NCI-H146 (cell line): ENCODE measurements around the gene MCTP2.
A peak's percentile ranks its signal among the peaks of the same experiment; 100 is the strongest.

Source experiments
- DNase-seq: peaks from one replicate; lab custom pipeline; 2025; lab: John Stamatoyannopoulos, UW

The MCTP2 gene

DNA sequence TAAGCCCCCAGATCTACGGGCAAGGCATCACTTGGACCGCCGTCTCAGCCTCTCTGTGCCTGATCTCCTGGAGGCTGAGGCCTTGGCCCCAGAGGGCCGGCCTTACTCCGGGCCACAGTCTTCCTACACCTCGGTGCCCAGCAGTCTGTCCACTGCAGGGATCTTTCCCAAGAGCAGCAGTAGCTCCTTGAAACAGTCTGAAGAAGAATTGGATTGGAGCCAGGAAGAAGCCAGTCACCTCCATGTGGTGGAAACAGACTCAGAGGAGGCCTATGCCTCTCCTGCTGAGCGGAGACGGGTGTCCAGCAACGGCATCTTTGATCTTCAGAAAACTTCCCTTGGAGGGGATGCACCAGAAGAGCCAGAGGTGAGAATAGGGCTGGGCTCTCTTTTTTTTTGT, 67.0 kb downstream of the MCTP2 start:
- DNase-seq: no peak

- DNase-seq: no peak
Measured at GRCh38 chr15:94300612-94301011, 69.3 kb downstream of the MCTP2 start.

DNA sequence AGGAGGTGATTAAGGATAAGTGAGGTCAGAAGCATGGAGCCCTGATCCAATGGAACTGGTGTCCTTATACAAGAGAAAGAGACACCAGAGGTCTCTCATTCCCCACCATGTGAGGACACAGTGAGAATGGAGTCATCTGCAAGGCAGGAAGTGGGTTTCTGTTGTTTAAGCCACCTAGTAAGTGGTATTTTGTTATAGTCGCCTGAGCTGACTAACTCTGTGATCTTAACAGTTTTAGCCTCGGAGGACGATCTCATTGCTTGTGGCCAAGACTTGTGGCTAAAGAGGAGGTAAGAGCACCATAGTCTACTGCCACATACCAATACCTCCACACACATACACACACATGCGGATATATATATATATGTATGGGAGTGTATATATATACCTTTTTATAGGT, 73.8 kb downstream of the MCTP2 start:
- no peak for DNase-seq

DNA sequence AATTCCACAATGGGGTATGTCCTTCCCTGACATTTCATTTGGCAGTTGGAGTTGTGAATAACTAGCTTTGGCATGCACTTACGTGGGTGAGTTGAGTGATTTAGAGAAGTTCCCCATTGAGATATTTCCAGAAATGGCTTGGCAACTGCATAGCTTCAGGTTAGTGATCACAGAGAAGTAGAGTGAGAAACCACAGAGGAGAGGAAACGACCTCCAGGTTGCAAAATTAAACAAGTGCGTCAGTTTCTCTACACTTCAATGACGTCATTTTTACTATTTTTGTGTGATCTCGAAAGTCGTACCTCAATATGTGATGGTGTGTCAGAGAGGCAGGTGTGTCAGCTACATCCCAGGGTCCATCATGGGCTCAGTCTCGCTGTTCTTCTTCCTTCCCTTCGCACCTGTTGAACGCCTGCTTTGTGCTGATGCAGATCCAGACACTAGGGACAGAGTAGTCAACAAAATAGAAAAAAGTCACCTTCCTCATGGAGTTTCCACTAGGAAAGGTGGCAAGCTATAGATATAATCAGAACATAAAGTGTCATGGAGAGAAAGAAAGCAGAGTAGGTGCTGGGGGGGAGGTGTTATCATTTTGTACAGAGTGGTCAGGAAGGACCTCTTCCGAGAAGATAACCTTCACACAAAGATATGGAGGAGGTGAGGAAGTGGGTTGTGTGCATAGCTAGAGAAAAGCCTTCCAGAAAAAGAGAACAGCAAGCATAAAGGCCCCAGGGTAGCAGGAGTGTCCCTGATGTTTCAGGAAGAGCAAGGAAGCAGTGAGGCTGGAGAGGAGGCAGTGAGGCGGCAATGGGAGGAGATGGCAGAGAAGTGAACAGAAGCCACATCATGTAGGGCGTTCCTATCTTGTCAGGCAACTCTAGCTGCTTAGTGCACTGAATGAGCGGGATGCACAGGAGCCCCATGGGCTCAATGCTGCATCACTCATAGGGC, 75.6 kb downstream of the MCTP2 start:
- DNase-seq: no peak

DNA sequence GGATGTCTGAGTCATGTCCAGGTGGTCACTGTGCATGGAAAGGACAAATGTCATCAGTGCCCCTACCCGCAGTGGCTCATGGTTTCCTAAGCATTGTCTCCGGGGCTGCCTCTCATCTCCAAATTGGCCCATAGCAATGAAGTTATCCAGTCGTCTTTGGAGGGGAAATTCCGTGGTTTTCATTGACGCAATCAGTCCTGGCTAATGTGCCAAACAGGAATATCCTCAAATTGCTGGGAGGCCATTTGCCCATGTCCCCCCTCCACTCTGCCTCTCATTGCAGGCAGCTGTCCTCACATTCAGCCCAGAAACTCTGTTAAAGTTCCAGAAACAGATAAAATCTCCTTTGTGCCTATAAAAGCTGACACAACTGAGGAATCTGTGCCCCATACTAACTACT, 81.6 kb downstream of the MCTP2 start:
- no peak for DNase-seq

DNA sequence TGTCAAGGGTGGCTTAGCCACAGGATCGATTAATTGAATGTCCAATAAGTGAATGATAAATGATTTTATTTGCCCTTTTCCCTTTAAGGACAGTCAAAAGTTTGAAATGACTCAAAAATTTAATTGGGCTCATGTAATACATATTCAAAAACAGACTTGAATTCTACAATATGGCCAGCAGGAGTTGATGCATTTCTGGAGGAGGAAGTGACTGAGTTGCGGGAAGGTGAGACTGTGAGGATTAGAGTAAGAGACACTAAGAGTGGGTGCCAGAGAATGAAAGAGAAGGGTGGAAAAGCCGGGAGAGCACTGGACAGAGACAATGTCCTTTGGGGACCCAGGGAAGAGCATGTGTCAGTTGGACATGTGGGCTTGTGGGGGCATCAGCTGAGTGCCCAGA, 83.3 kb downstream of the MCTP2 start:
- no peak for DNase-seq

DNA sequence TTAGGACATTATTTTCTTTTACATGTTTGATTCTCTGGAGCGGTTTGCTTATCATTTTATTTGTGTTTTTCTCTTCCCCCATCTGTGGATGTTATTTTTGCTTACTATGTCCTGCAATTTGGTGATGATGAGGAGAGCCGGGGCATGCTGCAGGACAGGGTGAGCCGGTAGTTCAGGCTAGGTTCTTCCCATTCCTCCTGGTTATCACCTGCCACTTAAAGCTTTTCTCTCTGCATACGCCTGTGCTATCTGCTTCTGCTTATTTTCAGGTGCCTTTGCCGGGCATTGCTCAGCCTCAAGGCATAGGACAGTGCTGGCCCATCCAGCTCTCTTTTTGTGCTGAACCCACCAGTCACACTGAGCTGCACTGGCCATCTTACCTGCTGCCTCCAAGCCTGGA, 85.8 kb downstream of the MCTP2 start:
- no peak for DNase-seq

GRCh38 chr15:94322141-94322540, 90.8 kb downstream of the MCTP2 start:
- no peak for DNase-seq

DNA sequence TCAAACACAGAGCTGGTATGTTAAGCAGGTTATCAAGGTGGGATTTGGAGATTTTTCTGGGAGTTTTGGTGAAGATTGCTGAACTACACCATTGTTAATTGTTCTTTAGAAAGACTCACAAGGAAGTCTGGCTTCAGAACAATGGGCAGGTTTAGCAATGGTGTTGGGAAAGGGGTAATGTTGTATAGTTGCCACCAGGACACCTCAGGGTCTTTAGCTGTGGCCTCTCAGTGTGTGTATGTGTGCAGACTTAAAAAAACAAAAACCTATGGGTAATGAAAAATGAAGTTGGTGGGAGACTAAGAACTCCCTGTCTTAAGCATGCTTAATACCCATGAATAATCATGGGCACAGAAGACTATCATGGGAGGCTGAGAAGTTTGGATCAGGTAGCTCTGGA, 91.7 kb downstream of the MCTP2 start:
- no peak for DNase-seq

- peak; percentile 33 for DNase-seq
Measured at GRCh38 chr15:94324117-94324826, 92.9 kb downstream of the MCTP2 start.

DNA sequence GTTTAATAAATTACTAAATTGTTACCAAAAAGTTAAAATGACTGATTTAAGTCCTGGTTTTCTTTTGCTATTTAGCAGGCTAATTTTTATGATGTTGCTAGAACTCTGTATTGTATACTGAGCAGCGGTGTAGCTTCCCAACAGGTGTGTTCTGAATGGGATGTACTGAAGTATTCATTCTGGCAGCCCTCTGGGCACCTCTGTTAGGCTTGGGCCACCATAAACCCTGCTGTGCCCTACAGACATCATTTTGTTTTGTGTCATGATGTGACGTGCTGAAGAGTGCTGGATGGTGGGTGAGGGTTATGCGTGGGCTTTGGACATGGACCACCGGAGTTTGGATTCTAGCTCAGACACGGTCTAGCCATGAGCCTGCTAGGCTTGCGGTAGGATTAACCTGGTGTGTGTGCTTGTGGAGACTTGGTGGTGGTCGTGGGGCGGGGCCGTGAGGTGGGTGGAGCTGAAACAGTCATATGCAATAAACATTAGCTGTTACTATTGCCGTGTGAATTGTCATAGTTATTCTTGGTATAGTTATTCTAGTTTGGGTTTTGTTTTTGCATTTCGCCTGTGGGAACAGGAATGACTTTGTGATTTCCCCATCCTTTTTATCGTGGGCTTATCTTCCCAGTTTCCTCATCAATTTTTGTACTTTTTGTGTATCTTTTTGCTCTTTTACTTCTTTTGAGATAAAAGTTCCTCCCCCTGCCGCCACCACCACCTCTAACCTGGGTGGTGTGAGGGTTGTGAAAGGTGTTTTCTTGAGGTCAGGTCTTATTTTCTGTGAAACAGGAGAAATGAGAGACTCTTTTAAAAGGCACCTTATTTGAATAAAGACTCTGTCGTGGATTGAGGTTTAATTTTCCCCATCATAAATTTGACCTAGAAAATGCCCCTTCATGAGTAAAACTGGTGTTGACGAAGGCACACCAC, 93.7 kb downstream of the MCTP2 start:
- DNase-seq: no peak

- DNase-seq: peak; percentile 24
Measured at GRCh38 chr15:94327356-94327936, 96.1 kb downstream of the MCTP2 start.

- no peak for DNase-seq
Measured at GRCh38 chr15:94331731-94332130, 100.4 kb downstream of the MCTP2 start.

- no peak for DNase-seq
Measured at GRCh38 chr15:94335616-94336015, 104.3 kb downstream of the MCTP2 start.

DNA sequence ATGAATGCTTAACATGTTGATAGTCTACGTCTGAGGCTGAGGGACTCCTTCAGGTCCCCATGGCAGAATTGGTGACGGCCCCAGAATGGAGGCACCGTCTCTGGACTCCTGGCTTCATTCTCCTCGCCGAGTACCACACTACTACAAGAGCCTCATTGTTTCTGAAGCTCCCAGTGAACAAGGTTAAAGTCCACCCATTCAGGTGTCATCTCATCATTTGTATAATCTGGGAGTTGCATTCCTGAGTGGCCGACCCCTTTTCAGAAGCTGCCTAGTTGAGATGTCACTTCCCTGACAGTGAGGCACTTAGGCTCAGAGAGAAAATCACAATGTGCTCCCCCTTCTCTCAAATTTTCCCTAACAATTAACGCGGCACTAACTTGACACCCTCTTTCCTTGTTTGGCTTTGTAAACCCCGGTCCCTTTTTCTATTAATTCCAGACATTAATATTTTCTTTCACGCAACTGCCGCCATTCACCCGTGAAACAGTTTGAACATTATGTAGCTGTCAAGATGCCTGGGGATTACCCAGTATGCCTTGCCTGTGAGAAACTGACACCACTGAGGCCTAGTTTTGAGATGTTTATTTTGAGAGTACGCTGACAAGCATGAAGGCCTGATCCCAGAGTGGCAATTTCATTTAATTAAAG, 105.6 kb downstream of the MCTP2 start:
- no peak for DNase-seq

DNA sequence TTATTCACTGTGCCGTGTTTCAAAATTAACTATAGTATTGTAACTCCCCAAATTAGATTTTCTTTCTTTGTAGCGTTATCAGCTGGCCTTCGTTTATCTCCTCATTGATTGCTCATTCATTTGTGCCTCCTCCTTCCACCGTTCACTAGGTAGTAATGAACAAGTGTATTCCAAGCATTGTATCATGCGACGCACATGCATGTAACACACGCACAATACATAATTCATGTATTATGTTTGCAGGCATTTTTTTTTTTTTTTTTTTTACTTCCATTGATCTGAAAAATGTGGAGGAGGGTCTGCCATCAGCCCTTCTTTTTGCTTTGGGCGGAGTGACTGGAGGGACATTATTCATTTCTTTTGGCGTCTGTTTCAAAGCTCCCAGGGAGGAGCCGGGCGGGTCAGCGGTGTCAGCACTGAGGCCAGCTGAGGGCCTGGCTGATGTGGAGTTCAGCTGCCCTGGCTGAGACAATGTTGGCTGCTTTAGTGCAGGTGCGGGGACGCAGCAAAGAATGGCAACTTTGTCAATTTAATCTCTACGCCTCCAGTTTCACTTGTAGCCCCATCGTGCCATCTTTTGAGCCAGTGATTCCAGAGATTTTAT, 107.0 kb downstream of the MCTP2 start:
- no peak for DNase-seq

- DNase-seq: no peak
Measured at GRCh38 chr15:94346282-94346681, 114.9 kb downstream of the MCTP2 start.

GRCh38 chr15:94348084-94348483, 116.7 kb downstream of the MCTP2 start:
- DNase-seq: no peak

- DNase-seq: no peak
Measured at GRCh38 chr15:94351031-94351535, 119.7 kb downstream of the MCTP2 start.

DNA sequence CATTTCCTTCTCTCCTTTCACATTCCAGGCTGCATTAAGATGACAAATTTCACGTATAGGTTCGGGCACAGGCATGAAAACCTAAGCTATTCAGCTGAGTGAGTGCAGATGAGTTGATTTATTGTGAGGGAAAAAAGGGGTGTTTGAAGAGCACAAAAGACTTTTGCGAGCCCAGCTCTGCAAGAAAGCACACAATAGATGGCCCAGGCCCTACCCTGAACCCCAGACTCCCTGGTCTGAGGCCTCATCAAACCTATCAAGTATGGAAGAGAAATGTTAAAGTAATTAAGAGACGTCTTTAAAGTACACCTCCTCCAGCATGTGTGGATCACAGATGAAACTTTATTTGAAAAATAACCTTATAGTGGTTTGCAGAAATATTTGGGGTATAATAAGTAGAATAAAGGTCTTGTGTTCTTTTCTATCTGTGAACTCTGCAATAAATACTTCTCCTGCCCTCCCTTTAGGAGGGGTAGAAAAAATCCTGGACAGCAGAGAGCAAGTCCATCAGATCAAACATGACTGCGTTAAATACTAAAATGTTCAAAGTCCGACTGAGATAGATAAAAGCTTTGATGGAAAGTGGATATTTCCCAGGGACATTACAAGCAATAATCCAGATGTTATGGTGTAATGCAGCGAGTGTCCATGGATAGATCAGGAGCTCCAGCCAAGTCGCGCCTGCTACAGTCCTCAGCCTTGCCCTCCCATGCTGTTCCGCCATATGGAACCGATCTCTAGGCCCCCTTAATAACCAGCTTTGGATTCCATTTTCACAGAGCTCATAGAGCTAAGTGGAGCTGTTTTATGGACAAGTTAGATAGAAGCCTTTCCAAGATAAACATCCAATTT, 121.5 kb downstream of the MCTP2 start:
- no peak for DNase-seq
